GM21447 (cell line): ENCODE results near the gene TLE3.
A peak's percentile ranks its signal among the peaks of the same experiment; 100 is the strongest.

Experiments
- ATAC-seq: cut with Tn5 transposase; IDR thresholded peaks from one replicate; pipeline ENCODE4 v1.9.1; 2021; ENCODE audit not compliant: unreplicated experiment

The TLE3 gene

DNA sequence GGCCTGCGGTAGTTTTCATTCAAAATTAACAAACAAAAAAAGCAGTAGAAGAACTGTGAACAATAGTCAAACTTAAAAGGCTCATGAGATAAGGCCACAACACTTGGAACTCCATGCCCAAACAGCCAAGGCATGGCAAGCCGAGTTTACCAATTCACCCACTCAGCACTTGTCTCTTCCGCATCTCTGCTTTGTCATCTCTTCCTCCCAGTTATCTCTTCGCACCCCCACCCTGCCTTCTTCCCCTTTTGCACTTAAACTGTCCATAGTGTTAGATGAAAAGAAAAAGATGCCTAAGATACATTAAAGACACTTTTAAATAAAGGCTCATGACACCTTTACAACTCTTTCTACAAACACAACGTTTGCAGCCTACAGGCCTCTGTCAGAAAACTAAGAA is 11.1 kb downstream of the TLE3 start:
- ATAC-seq: no peak

DNA sequence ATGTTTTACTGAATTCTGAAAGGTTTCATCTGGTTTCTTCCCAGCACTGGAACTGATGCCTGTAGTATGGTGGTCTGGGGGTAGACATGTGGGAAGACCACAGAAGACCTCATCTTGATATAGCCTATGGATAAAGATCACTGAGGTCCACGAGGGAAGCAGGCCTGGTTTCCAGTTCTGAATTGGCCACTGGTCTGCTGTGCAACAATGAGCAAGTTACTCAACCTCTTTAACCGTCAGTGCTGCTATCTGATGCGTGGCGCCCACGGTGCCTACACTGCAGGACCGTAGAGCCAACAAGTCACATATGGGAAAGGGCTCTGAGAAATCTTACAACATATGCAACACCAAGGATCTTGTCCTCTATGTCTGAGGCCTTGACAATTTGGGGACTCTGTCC is 13.3 kb downstream of the TLE3 start:
- no peak for ATAC-seq

DNA sequence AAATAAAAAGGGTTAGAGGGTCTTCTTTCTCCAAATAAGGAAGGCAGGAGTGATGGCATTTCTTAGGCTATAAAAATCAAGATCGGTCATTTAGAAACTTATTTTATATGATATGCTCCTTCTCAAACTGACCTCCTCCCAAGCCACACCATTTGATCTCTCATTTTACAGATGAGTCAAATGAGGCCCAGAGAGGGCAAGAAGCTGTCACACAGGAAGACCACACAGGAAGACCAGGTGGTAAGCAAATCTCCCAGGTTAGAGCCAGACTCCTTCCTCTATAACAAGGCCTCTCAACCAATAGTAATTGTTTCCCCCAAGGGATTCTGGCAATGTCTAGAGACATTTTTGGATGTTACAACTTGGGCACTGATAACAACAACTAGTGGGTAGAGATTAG is 13.8 kb downstream of the TLE3 start:
- peak; percentile 78 for ATAC-seq

DNA sequence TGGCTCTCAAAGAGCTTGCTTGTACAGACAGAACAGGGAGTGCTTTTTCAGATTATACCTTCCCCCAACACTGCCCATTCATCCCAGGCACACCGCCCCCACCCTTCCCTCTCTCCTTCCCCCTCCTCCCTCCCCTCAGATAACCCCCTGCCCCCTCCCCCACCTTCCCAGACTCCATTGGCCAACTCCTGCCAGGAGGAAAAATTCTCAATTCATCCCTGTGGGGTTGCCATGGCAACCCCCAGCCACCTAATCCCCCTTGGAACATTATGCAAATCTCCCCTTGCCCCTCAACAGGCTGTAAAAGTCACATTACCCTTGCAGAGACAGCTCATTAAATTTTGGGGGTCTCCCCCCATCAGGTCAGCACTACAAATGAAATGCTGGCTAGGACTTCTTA is 14.3 kb downstream of the TLE3 start:
- no peak for ATAC-seq

DNA sequence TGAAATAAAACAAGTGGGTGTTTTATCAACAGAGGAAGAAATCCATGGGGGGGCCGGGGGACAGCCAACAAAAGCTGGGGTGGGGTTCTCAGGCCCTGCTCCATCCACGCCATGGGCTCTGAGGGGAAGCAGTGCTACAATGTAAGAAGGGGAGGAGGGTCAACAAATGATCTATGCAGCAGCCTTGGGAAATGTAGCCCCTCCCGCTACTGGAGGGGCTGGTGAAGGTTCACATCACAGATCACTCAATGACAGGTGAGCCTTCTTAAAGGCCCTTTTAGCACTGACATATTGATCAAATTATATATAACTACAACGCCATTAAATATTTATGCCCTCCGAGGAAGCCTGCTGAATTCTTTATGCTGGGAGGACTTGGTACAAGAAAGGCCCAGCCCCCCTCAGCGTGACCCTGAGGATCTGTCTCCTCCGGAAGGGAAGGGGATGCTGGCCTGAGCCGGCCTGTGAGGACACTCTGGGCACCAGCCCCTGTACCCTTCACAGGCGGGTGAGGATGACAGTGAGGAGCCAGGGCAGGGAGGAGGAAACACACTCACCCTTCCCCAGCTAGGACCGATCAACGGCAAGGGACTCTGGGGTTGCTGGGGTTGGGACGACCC is 15.3 kb downstream of the TLE3 start:
- ATAC-seq: no peak

DNA sequence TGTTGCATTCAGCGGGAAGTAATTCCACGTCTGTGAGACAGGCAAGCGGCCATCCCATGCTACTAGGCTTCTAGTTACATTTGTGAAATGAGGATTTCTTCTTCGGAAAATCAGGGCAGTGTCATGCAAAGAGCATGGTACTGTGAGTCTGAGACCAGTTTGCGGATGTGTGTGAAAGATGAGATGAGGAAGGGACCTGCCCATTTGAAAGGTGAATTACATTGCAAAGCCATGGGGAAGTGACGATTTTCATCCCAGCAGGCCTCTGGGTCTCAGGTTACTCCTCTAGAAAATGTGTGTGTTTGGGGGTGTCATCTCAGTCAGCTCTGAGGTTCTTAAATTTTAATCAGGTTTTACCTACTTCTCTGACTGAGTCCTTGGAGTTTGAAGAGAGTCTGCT is 16.1 kb downstream of the TLE3 start:
- no peak for ATAC-seq

DNA sequence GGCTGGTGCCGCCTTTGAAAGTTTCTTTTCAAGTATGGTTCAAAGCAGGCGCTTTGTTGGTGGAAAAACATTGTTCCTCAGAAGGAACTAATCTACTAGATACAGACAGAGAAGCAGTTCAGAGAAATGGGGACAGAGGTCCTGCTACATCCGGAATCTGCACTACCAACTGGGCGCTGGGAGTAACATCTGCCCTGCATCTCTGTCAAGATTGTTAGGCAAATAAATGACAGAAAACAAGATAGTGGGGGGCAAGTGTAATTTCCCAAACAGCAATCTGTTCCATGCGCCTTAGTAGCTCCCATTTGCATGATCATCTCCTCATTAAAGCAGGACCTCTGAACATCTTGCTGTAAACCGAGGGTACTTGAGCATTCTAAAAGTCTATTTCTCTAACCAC is 17.4 kb downstream of the TLE3 start:
- no peak for ATAC-seq

DNA sequence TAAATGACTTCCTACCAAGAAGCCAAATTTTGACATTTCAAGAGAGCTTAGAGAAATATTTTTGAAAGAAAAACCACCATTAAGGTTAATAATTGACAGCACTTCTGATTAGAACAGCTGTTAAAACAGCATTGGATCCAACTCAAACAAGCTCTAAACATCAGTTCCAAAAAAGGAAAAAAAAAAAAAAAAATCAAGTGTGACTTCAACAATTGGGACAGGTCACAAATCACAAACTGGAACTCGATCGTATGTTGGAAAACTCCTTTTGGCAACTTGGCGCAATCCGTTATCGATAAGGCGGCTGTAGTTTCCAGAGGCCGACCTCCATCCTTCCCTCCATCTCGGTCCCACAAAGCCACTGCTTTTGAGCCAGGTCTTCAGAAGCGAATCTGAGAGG is 17.8 kb downstream of the TLE3 start:
- ATAC-seq: no peak

DNA sequence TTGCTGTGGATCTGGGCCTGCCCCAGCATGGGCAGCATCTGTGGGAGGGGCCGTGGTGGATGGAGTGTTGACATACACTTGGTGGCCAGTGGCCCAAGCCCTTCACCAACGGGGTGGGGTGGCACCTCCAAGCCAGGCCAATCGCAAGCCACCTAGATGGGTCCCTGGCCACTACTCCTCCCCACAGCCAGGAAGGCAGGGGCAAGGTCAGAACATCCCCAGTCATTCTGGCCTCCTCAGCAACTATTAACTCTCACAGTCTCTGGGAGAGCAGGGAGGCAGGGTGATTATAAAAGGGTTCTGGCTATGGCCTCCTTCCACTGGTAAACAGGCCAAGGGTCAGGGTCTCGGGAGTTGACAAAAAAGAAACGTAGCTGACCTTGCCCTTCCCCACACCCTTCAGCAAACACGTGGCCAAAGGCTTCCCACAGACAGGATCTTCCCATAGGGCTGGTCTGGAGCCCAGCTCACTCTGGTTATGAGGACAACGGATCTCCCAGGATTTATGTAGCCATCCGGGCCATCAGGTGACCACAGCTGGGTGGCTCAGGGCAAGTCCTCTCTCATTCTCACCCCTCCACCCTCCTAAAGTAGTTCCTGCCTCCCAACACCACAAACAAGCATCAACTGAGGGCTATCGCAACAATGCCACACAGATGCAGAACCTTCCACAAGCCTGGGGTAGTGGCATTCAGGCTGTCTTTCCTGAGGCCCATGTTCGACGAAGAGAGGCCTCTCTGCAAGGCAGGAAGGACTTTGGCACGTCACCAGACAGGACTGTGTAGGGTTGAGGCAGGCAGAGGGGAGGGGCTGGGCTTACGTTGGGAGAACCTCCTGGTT is 18.9 kb downstream of the TLE3 start:
- ATAC-seq: no peak

DNA sequence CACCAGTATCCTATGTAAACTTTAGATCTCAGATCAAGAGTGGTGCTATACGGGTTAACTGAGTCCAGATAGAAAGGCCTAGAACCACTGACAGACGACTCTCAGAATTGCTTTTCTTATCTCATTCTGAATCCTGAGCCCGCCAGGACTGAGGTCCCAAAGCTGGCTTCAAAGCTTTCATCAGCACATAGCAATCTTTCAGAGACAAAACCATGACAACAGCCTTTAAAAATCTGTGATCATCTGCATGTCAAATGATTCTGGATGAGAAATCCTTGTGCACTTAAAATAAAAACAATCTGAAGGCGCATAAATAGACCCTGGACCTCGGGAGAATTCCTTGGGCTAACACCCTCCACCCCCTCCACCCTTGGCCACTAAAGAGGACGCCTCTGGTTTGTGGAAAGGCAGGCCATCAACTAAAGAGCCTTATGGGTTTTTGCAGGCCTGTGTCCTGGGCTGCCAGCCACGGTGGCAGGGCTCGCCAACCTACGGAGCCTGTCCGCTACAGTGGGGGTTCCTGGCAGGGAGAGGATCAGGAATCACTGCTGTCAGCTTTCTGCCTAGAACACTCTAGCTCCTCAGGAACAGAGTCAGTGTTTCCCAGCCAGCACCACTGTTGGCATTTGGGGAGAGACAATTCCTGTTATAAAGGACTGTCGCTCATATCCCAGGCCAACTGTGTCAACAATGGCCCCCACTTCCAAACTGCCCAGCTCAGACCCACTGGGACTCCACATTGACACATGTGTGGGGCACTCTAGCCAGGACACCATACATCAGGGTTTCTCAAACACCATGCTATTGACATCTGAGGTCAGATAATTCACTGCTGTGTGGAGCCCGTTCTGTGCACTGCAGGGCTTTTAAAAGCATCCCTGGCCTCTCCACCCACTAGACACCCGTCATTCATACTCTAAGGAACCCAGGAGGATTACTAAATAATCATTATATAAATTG is 20.2 kb downstream of the TLE3 start:
- no peak for ATAC-seq

DNA sequence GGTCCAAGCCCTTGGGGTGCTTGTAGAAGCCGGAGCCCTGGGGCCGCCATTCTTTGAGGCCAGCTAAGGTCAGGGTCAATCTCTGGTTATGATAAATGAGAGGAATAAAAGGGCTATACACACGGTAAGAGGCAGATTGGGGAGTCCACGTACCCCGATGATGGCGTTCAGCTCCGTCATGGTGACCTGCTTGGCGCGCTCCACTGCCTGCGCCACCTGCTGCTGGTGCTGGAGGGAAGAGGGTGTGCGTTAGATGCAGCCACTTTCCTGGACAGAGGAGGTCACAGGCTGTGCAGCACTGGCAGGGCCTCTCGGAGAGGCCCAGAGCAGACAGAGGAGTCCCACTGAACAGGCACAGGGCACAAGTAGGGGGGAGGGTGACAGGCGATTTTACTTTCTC is 23.3 kb downstream of the TLE3 start:
- no peak for ATAC-seq

DNA sequence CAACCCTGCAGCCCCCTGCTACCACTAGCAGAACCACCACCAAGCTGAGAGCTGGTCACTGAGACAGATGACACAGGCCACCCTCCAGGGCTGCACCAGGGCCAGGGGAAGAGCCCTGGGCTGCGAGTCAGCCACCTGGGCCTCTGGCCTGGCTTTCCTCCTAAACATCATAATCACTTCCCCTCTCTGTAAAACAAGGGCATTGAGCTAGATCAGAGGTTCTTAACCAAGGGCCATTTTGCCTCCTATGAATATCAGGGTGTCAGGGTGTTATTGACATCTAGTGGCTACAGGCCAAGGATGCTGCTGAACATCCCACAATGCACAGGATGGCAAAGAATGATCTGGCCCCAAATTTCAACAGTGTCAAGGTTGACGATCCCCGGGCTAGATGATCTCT is 25.2 kb downstream of the TLE3 start:
- no peak for ATAC-seq

DNA sequence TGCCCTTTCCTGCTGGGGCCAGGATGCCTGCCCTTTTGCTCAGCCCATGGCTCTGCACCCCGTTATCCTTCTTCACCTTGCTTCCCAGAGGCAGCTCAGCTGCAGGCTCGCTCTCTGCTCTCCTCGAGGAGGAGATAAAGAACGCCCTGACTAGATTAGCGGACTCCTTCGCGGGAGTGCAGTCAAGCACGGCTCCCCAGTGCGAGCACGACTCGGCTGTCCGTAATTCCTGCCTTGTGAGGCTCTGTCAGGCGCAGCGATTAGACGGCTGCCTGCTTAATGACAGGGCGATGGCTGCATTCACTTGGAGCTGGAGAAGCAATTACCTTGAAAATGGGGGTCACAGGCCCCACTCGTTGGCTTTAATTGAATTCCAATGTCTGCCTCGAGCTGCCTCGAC is 25.9 kb downstream of the TLE3 start:
- ATAC-seq: no peak

DNA sequence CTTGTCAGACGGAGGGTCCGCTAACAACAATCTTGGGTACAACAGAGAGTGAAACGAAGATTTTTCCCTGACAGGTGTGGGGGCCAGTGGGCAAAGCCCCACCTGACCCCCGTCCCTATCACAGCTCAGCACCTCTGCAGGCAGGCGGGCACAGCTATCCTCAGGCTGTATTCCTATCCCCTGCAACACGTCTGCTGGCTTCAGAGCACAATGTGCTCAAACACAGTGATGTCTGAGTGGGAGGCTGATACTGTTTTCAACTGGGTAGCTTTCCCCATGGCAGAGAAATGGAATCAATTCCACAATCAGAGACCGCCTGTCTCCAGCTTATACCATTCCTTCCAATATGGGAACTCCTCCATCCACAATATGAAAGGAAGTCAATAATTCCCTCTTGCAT is 28.0 kb downstream of the TLE3 start:
- ATAC-seq: no peak

DNA sequence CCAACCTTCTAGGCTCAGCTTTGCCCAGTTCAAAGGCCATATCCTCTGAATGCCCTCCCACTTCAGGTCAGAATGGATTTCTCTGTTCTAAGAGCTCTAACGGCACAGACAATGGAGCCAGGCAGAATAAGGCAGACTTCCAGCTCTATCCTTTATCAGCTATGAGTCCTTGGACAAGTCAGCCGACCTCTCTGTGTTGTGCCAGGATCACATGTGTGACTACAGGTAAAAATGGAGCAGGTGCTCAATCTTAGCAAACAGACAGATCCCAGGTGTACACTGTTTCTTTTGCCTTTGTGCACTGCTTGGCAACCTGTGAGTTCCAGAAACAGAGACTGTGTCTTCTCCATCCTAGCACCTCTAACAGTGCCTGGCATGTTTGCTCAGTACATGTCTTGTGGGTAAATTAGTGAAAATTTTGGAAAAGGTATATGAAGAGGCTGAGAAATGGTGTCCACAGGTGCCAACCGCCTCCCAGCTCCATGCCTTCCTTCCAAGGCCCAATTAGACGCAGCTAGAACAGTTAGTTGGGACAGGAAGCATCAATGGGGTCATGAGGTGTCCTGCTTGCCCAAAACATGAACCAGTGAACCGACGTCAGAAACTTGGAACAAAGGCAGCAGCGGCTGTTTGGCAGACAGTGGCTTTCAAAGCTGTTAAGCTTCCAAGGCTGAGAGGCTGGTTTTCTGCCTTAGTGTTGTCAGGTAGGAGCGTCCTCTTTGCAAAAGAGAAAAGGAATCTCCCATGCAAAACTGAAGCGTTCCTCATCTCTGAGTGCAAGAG is 28.7 kb downstream of the TLE3 start:
- ATAC-seq: no peak

DNA sequence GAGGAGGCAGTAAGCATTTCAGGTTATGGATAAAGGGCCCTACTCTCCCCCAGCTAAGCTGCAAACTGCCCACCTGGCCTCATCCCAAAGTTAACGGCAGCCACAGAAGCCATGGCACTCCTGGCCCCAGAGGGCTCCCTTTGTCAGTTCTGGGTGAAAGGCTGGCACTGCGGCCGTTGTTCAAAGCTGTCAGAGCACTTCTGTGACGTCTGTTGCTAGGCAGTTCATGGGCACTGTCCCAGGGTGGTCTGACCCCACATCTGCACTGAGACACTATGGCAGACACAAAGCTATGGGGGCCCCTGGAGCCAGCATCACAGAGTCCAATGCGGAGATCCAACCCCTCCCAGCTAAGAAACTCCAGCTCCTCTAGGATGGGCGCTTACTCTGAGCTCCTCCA is 30.0 kb downstream of the TLE3 start:
- ATAC-seq: no peak

DNA sequence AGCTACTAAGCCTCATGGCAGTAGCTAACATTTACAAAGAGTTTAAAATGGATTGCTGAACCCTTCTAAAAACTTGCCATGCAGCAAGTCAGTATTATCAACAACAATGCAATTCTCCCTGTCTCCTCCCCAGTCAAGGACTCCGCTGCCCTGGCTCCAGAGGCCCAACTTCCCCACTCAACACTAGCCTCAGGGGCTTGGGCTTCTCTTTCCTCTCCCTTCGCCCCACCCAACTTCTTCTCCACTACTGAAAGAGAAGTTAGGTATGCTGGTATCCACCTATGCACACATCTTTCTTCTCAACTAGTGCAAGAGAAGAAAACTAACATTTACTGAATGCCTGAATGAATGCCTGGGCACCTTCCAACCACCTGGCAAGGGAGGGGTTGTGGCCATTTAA is 30.7 kb downstream of the TLE3 start:
- ATAC-seq: no peak

DNA sequence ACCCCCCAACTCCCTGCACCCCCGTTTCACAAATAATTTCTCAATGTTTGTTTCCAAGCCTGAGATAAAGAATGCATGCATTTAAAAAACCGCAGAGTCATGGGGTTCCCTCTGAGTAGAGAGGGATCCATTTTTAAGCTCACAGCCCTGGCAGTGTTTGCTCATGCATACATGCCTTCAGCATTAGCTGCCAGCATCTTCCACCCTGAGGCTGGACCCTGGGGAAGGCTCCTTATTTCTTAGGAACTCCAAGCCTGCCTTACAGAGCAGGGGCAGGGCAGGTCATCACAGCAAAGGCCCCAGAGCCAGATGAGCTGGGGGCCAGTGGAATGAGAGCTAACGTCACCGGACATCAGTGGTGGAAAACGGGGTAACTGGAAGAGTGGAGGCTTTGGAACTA is 31.3 kb downstream of the TLE3 start:
- no peak for ATAC-seq

DNA sequence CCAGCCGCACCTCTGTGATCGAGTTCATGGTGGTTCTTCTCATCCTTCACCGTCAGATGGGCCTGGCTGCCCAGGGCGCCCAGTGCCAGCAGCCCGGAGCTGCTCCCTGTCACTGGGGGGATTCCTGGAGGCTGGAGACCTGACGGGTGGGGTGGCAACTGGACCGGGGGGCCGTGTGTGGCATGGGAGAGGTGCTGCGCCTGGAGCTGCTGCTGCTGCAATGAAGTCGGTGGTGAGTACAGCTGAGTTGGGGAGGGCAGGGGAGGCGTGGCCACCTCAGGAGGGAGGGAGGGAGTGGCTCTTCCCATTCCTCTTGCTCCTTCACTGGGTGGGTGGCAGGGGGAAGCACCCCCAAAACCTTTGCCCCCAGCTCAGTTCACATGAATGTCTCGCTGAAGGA is 31.7 kb downstream of the TLE3 start:
- ATAC-seq: no peak

DNA sequence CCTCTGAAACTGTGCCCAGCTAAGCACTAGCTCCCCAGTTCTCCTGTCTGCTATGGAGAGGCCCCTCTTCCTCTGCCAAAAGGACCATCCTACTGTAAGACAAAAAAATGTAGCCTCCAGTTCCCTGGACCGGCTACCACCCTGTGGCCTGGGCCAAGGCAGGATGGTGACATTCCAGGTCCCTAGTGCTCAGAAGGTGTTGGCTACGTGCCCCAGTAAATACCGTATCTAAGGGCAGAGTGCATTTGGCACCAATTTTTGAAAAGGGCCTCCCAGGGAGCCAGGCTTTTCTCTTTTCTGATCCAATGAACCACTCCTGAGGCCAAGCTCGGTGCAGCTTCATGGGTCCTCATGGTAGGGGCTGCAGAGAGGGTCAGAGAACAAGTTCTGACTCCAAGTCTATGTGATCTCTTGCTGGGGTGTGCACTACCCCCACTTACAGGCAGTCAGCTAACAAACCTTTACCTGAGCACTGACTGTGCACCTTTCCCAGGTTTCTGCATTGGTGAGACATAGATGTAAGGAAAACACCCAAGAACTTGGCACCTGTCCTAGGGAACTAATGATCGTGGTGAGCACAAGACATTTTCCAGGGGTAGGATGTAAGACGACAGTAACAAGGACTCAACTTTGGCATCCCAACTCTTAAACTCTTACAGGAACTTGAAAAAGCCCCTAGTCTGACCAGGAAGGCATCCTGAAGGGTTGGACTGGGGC is 32.6 kb downstream of the TLE3 start:
- ATAC-seq: no peak
